Subcutaneous adipose tissue (tissue), 4 donors: ENCODE results near the gene SLC24A3. TPM values are rescaled to one million over a fixed set of nuclear protein-coding genes. Genes with fewer than 3 reads are reported as not detected.

Source experiments
- total RNA-seq, 4 donors: library from RNA; depleted of rRNA; stranded (reverse); fragments of >200 nt; gene quantifications; one replicate each; pipeline ENCODE4 v1.1.0, GENCODE V29; 2016
- TF ChIP-seq, protein P1 (sequence below): fragments of 450-650 bp; IDR thresholded peaks from one replicate; pipeline ENCODE4 v1.5.1; 2016; ENCODE audit warnings: low read depth, mild to moderate bottlenecking, control low read depth, antibody characterized with exemption, moderate library complexity

The SLC24A3 gene
- total RNA-seq, 4 donors from 2014 or later = 4.6 to 12.2 (median 9.1) TPM

DNA sequence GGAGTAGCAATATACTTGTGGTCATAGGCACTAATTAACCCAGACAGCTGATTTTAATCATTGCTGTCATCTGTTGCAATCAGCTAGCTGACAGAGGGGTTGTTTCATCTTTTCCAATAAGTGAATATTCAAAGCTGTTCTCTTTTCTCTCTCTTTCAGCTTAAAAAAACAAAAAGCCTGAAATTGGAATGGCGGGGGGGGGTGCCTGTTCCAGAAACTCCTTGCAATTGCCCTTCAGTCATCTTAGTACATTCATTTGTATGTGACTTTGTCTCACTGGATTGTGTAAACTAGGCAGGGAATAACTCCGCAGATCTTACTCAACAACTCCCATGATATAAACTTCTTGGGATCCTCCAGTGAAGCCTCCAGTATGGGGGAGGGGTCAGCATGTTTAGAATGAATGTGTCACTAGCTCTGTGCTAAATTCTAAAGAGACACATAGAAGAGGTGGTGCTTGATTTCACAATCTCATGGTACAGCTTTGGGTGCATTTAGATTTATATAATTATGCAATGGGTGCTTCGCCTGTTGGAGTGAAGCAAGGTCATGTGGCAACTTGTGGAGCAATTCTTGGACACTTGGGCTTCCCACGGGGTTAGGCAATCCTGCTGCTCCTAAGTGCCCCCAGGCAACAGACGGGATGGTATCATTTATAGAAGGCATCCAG, 40.1 kb downstream of the SLC24A3 start:
- TF ChIP-seq, protein P1, sequence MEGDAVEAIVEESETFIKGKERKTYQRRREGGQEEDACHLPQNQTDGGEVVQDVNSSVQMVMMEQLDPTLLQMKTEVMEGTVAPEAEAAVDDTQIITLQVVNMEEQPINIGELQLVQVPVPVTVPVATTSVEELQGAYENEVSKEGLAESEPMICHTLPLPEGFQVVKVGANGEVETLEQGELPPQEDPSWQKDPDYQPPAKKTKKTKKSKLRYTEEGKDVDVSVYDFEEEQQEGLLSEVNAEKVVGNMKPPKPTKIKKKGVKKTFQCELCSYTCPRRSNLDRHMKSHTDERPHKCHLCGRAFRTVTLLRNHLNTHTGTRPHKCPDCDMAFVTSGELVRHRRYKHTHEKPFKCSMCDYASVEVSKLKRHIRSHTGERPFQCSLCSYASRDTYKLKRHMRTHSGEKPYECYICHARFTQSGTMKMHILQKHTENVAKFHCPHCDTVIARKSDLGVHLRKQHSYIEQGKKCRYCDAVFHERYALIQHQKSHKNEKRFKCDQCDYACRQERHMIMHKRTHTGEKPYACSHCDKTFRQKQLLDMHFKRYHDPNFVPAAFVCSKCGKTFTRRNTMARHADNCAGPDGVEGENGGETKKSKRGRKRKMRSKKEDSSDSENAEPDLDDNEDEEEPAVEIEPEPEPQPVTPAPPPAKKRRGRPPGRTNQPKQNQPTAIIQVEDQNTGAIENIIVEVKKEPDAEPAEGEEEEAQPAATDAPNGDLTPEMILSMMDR = no peak

- TF ChIP-seq, protein P1 = no peak
These were observed 40.9 kb downstream of the SLC24A3 start for GRCh38 chr20:19253316-19253715.

DNA sequence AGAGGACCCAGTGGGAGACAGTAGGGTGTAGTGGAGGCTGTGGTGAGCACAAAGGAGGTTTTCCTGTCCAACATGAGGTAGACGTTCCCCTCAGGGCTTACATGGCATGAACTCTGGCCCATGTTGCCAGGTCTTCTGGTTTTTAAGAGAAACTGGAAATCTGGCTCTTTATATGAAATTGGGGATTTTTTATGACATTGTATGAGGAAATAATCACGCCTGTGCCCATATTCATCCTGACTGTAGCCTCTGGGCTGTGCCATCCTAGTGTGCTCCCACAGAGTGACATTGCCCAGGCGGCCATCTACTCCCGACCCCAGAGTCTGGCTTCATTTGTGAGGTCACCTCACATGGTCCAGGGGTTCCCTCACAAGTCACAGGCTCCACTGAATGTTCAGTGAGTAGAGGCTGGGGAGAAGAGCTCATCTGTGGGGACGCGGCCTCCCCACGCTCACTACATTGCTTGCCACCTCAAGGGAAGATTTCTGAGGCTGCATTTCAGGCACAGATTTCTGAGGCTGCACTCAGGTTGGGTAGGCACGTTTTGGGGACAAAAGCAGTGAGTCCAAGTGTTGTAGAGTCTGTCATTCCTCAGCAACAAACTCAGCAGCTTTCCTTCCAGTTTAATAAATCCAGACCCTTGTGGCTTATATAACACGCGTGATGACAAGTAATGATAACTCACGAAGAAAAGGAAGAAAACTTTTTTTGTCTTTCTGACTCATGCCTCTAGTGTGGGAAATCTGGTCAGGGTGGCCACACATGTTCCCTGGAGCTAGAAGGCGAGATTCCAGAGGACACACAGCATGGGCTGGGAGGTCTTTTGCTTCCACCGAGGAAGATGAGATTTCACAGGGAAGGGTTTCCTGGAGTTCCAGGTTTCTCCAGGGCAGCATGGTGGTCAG, 41.7 kb downstream of the SLC24A3 start:
- TF ChIP-seq, protein P1 = no peak

DNA sequence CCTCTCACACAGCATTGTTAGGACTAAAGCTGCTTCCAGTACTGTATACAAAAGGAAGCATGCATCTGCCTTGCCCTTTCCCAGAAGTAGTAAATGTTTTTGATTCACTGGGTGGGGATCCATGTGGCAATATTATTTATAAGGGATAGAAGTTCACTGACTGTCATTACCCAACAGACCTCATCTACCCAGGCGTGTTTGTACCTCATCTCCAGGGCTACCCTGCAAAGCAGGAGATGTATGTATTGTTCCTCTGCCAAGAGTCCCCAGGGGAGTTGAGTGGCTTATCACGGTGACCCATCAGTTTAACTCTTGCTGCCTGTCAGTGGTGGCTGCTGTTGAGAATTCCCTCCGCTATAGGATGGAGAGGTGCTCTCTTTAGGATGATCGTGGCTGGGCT, 42.5 kb downstream of the SLC24A3 start:
- TF ChIP-seq, protein P1 = no peak

DNA sequence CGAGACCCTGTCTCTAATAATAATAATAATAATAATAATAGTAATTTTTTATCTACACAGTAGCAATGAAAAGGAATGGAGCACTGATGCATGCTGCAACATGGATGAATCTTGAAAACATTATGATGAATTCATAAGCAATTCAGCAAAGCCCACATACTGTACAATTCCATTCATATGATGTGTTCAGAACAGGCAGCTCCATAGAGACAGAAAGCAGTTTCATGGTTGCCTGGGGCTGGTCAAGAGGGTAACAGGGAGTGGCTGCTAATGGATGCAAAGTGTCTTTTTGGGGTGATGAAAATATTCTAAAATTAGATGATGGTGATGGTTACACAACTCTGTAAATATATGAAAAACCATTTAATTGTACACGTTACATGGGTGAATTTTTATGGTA, 43.6 kb downstream of the SLC24A3 start:
- TF ChIP-seq, protein P1 = no peak

DNA sequence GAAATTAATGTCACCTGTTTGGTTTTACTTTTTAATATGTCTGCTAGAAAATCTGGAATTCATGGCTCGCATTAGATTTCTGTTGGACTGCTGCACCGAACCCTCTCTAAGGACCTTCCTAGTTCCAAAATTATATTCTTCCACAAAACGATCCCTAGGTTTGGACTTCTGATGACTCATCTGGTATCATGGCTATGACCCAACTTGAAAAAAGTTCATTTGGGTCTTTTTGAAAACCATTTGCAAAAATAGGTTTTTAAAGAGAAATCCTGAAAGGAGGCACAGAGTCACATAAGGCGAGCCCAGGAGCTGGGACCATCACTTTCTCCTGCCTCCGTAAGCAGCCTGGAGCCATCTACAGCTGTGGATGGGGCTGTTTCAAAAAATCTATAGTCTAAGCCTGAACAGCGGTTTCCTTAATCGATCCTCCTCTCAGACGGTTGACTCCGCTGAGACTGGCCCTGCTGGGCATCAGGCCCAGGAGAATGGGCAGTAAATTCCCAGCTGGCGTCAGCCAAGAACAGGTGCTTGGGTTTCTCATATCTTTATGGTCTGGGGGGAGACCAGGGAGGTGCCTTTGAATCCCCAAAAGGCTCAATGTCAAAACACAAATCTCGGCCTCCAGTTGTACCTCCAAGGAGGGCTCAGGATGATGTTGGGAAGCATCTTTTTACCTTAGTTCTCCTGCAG, 44.6 kb downstream of the SLC24A3 start:
- TF ChIP-seq, protein P1 = no peak

GRCh38 chr20:19257865-19258264, 45.4 kb downstream of the SLC24A3 start:
- TF ChIP-seq, protein P1 = no peak
